Skeletal muscle tissue (tissue), 4 donors: Measurements from ENCODE around the gene MAGEF1. TPM values are rescaled to one million over a fixed set of nuclear protein-coding genes. Genes with fewer than 3 reads are reported as not detected.
A peak's percentile ranks its signal among the peaks of the same experiment; 100 is the strongest.

Experiments used
- H3K27ac ChIP-seq: one replicate; pipeline ENCODE4 v1.7.0; 2013; ENCODE audit warnings: mild to moderate bottlenecking, low read depth, low read length, inconsistent platforms
- H3K27me3 ChIP-seq, 3 donors: one replicate each; pipeline ENCODE4 v1.7.0; 2013; ENCODE audit warnings: low read length in 3 of 3; ENCODE audit not compliant: control insufficient read depth in 3 of 3, insufficient read depth in 3 of 3
- H3K36me3 ChIP-seq, 3 donors: one replicate each; pipeline ENCODE4 v1.7.0; 2013; ENCODE audit warnings: low read length in 3 of 3; ENCODE audit not compliant: control insufficient read depth in 3 of 3, insufficient read depth in 3 of 3
- H3K4me1 ChIP-seq, 3 donors: one replicate each; pipeline ENCODE4 v1.7.0; 2013; ENCODE audit warnings: low read length in 3 of 3, mild to moderate bottlenecking in 3 of 3; ENCODE audit not compliant: control insufficient read depth in 3 of 3, insufficient read depth in 3 of 3
- H3K4me3 ChIP-seq, 3 donors: one replicate each; pipeline ENCODE4 v1.7.0; 2013; ENCODE audit warnings: low read length in 3 of 3
- H3K9ac ChIP-seq, 3 donors: one replicate each; pipeline ENCODE4 v1.7.0; 2013; ENCODE audit warnings: low read length in 3 of 3, mild to moderate bottlenecking in 3 of 3, moderate library complexity in 2 of 3, low read depth in 1 of 3
- H3K9me3 ChIP-seq, 3 donors: one replicate each; pipeline ENCODE4 v1.7.0; 2013; ENCODE audit warnings: low read length in 3 of 3; ENCODE audit not compliant: control insufficient read depth in 3 of 3
- total RNA-seq: library from RNA; depleted of rRNA; stranded (reverse); fragments of >200 nt; gene quantifications from one replicate; pipeline ENCODE4 v1.2.3, GENCODE V29; 2014
- donor health status: Osteomylitis.

Gene MAGEF1
- total RNA-seq, 1 donor from 2014 or later: 36.0 TPM

GRCh38 chr3:184682671-184683070 lies 29.2 kb downstream of the MAGEF1 start:
- H3K36me3 ChIP-seq: no peaks in the 10 kb centered on the region
- no peaks in the 10 kb centered on the region for H3K27me3 ChIP-seq
- no peaks in the 10 kb centered on the region for H3K9me3 ChIP-seq
- no peak overlapping the region for H3K27ac ChIP-seq
- no peak overlapping the region for H3K9ac ChIP-seq
- no peak overlapping the region for H3K4me3 ChIP-seq
- H3K4me1 ChIP-seq: peaks cover 12 to 20% (median 14%) of the 10 kb centered on the region in 3 donors

GRCh38 chr3:184680385-184681345 lies 31.2 kb downstream of the MAGEF1 start:
- Histone ChIP-seq H3K9ac (no peak overlapping the region), H3K4me1 (peaks cover 4 to 11% (median 9%) of the 10 kb centered on the region in 3 donors), H3K9me3 (no peaks in the 10 kb centered on the region), H3K4me3 (no peak overlapping the region), H3K27ac (no peak overlapping the region), H3K27me3 (no peaks in the 10 kb centered on the region), H3K36me3 (no peaks in the 10 kb centered on the region)

GRCh38 chr3:184679056-184679816 lies 32.6 kb downstream of the MAGEF1 start:
- H3K4me1 ChIP-seq: peaks cover 4 to 11% (median 9%) of the 10 kb centered on the region in 3 donors
- peak overlapping the region; percentile 12 for H3K27ac ChIP-seq
- peak overlapping the region in 1 of 3 donors; percentile 25 for H3K9ac ChIP-seq
- no peaks in the 10 kb centered on the region for H3K36me3 ChIP-seq
- H3K9me3 ChIP-seq: no peaks in the 10 kb centered on the region
- H3K4me3 ChIP-seq: peak overlapping the region in 1 of 3 donors; percentile 22
- H3K27me3 ChIP-seq: no peaks in the 10 kb centered on the region

- Histone ChIP-seq H3K27me3 (no peaks in the 10 kb centered on the region), H3K9ac (peak overlapping the region in 1 of 3 donors; percentile 1), H3K36me3 (no peaks in the 10 kb centered on the region), H3K9me3 (no peaks in the 10 kb centered on the region), H3K4me1 (peaks cover 4 to 11% (median 9%) of the 10 kb centered on the region in 3 donors), H3K27ac (no peak overlapping the region), H3K4me3 (no peak overlapping the region)
These were observed 33.4 kb downstream of the MAGEF1 start for GRCh38 chr3:184678317-184679055.

GRCh38 chr3:184677344-184678316 lies 34.2 kb downstream of the MAGEF1 start:
- no peak overlapping the region for H3K9ac ChIP-seq
- H3K27me3 ChIP-seq: peaks cover 0 to 2% (median 0%) of the 10 kb centered on the region in 3 donors
- peaks cover 4 to 11% (median 9%) of the 10 kb centered on the region in 3 donors for H3K4me1 ChIP-seq
- H3K36me3 ChIP-seq: no peaks in the 10 kb centered on the region
- H3K27ac ChIP-seq: no peak overlapping the region
- H3K4me3 ChIP-seq: no peak overlapping the region
- H3K9me3 ChIP-seq: no peaks in the 10 kb centered on the region

- H3K9ac ChIP-seq: no peak overlapping the region
- no peak overlapping the region for H3K27ac ChIP-seq
- H3K27me3 ChIP-seq: peaks cover 0 to 3% (median 2%) of the 10 kb centered on the region in 3 donors
- H3K4me3 ChIP-seq: no peak overlapping the region
- no peaks in the 10 kb centered on the region for H3K36me3 ChIP-seq
- H3K4me1 ChIP-seq: peaks cover 4 to 11% (median 9%) of the 10 kb centered on the region in 3 donors
- H3K9me3 ChIP-seq: no peaks in the 10 kb centered on the region
These were observed 34.9 kb downstream of the MAGEF1 start for GRCh38 chr3:184676927-184677326.

- H3K9ac ChIP-seq: no peak overlapping the region
- no peak overlapping the region for H3K27ac ChIP-seq
- no peaks in the 10 kb centered on the region for H3K9me3 ChIP-seq
- peaks cover 4 to 11% (median 9%) of the 10 kb centered on the region in 3 donors for H3K4me1 ChIP-seq
- no peak overlapping the region for H3K4me3 ChIP-seq
- no peaks in the 10 kb centered on the region for H3K36me3 ChIP-seq
- peaks cover 0 to 5% (median 3%) of the 10 kb centered on the region in 3 donors for H3K27me3 ChIP-seq
These were observed 37.2 kb downstream of the MAGEF1 start for GRCh38 chr3:184674626-184675025.

- H3K9ac ChIP-seq: no peak overlapping the region
These were observed 38.6 kb downstream of the MAGEF1 start for GRCh38 chr3:184672977-184673870.

More at GRCh38 chr3:184672977-184673870, 38.6 kb downstream of the MAGEF1 start:
- Histone ChIP-seq H3K27me3 (peaks cover 0 to 5% (median 3%) of the 10 kb centered on the region in 3 donors), H3K4me3 (no peak overlapping the region), H3K9me3 (no peaks in the 10 kb centered on the region), H3K36me3 (no peaks in the 10 kb centered on the region), H3K4me1 (peaks cover 0 to 4% (median 2%) of the 10 kb centered on the region in 3 donors), H3K27ac (no peak overlapping the region)
